ENCODE data around the gene CCDC177. TPM values are rescaled to one million over a fixed set of nuclear protein-coding genes. Genes with fewer than 3 reads are reported as not detected.

The CCDC177 gene
- total RNA-seq, 2 donors from 2014 or later, result not detected

GRCh38 chr14:69579476-69579875 lies 4.8 kb upstream of the CCDC177 start:
- H3K4me1 ChIP-seq, result peaks cover 3% of the 10 kb centered on the region
- TF ChIP-seq POLR2A (IDR thresholded peaks at IDR 0.05), result no peak
- TF ChIP-seq CTCF (IDR thresholded peaks at IDR 0.05), result no peak
- H3K4me3 ChIP-seq, result no peak overlapping the region
- H3K27ac ChIP-seq, result no peak overlapping the region
- H3K9me3 ChIP-seq, result no peaks in the 10 kb centered on the region
- WGBS, 2 donors, result 70 to 81% methylated on average over 2 of the region's 2 CpGs
- intact Hi-C loops (cut with DNase I), result no loop called here
- no peaks in the 10 kb centered on the region for H3K36me3 ChIP-seq (replicated peaks in 1 of 2; ENCODE audit: insufficient read depth in 1 of 2, low read depth in 2 of 2)
- DNase-seq (no peak), ATAC-seq (no peak)
- H3K27me3 ChIP-seq, result peaks cover 0 to 15% of the 10 kb centered on the region in 2 donors

GRCh38 chr14:69574954-69575295 lies 254 bp upstream of the CCDC177 start:
- H3K9me3 ChIP-seq, result no peaks in the 10 kb centered on the region
- TF ChIP-seq POLR2A (IDR thresholded peaks at IDR 0.05), result no peak
- TF ChIP-seq CTCF (IDR thresholded peaks at IDR 0.05), result no peak
- H3K27ac ChIP-seq, result no peak overlapping the region
- 32 to 41% methylated on average over 5 of the region's 5 CpGs for WGBS, 2 donors
- H3K4me3 ChIP-seq, result no peak overlapping the region
- H3K36me3 ChIP-seq (replicated peaks in 1 of 2; ENCODE audit: insufficient read depth in 1 of 2, low read depth in 2 of 2), result no peaks in the 10 kb centered on the region
- ATAC-seq (no peak), DNase-seq (no peak)
- peaks cover 0 to 30% of the 10 kb centered on the region in 2 donors for H3K27me3 ChIP-seq
- peaks cover 32% of the 10 kb centered on the region for H3K4me1 ChIP-seq
- intact Hi-C loops (cut with DNase I), result no loop called here

GRCh38 chr14:69573831-69574262 lies 824 bp downstream of the CCDC177 start:
- Histone ChIP-seq H3K9me3 (no peaks in the 10 kb centered on the region), H3K36me3 (replicated peaks in 1 of 2; ENCODE audit: insufficient read depth in 1 of 2, low read depth in 2 of 2) (no peaks in the 10 kb centered on the region), H3K4me1 (peaks cover 32% of the 10 kb centered on the region), H3K27me3 (peaks cover 0 to 30% of the 10 kb centered on the region in 2 donors), H3K27ac (no peak overlapping the region), H3K4me3 (no peak overlapping the region)
- intact Hi-C loops (cut with DNase I), result no loop called here
- ATAC-seq (no peak), DNase-seq (no peak)
- TF ChIP-seq POLR2A (IDR thresholded peaks at IDR 0.05), result no peak
- no peak for TF ChIP-seq CTCF (IDR thresholded peaks at IDR 0.05)
- 4 to 11% methylated on average over 15 of the region's 15 CpGs for WGBS, 2 donors

- intact Hi-C loops (cut with DNase I), result no loop called here
- 10 to 22% methylated on average over 10 to 45 of the region's 51 CpGs for WGBS, 2 donors
- Histone ChIP-seq H3K27me3 (peaks cover 0 to 30% of the 10 kb centered on the region in 2 donors), H3K4me3 (no peak overlapping the region), H3K36me3 (replicated peaks in 1 of 2; ENCODE audit: insufficient read depth in 1 of 2, low read depth in 2 of 2) (no peaks in the 10 kb centered on the region), H3K4me1 (peaks cover 32% of the 10 kb centered on the region), H3K27ac (no peak overlapping the region), H3K9me3 (no peaks in the 10 kb centered on the region)
- no peak for ATAC-seq
- TF ChIP-seq POLR2A (IDR thresholded peaks at IDR 0.05) (no peak), CTCF (IDR thresholded peaks at IDR 0.05) (no peak)
- DNase-seq, result no peak
Measured at GRCh38 chr14:69573205-69573830, 1.4 kb downstream of the CCDC177 start.

GRCh38 chr14:69572841-69573135 lies 1.9 kb downstream of the CCDC177 start:
- WGBS, 2 donors, result 17% methylated on average over 19 of the region's 40 CpGs; no CpG with 5 or more reads in 1 of the 2 donors
- H3K4me1 ChIP-seq, result peaks cover 32% of the 10 kb centered on the region
- H3K36me3 ChIP-seq (replicated peaks in 1 of 2; ENCODE audit: insufficient read depth in 1 of 2, low read depth in 2 of 2), result no peaks in the 10 kb centered on the region
- no peaks in the 10 kb centered on the region for H3K9me3 ChIP-seq
- DNase-seq (no peak), ATAC-seq (no peak)
- no peak overlapping the region for H3K27ac ChIP-seq
- H3K27me3 ChIP-seq, result peaks cover 0 to 30% of the 10 kb centered on the region in 2 donors
- TF ChIP-seq POLR2A (IDR thresholded peaks at IDR 0.05) (no peak), CTCF (IDR thresholded peaks at IDR 0.05) (no peak)
- intact Hi-C loops (cut with DNase I), result no loop called here
- H3K4me3 ChIP-seq, result no peak overlapping the region

All from body of pancreas (tissue), 4 donors.